Activated naive CD4-positive, alpha-beta T cell treated with anti-CD3 and anti-CD28 coated beads for 36 hours (primary cell): Measurements from ENCODE around the gene TMEM123. TPM values are rescaled to one million over a fixed set of nuclear protein-coding genes. Genes with fewer than 3 reads are reported as not detected.
A peak's percentile ranks its signal among the peaks of the same experiment; 100 is the strongest.
"Not testable (repeated sequence)": the region's sequence is repeated elsewhere in the genome, so short reads cannot be mapped to it uniquely, and the experiment has no call there.

ENCODE experiments used
- CTCF ChIA-PET: fragments of 350-600 bp; sonication (Branson Sonifier 250); formaldehyde crosslinking; loops from one replicate; lab custom pipeline; 2021; ENCODE audit warnings: antibody characterized with exemption; lab: Charles Lee
- DNase-seq: peaks from one replicate; pipeline ENCODE4 v3.0.0-alpha.2; 2020
- H3K27ac Mint-ChIP-seq: one replicate; pipeline ENCODE4 v1.8.0; 2021; ENCODE audit warnings: mild to moderate bottlenecking, mixed read lengths
- H3K27me3 Mint-ChIP-seq: one replicate; pipeline ENCODE4 v1.8.0; 2021; ENCODE audit warnings: low read depth, mixed read lengths
- H3K36me3 Mint-ChIP-seq: one replicate; pipeline ENCODE4 v1.8.0; 2021; ENCODE audit warnings: low read depth, mixed read lengths
- H3K4me1 Mint-ChIP-seq: one replicate; pipeline ENCODE4 v1.8.0; 2021; ENCODE audit warnings: low read depth, mixed read lengths
- H3K4me3 Mint-ChIP-seq: one replicate; pipeline ENCODE4 v1.8.0; 2021; ENCODE audit warnings: mild to moderate bottlenecking, moderate library complexity, mixed read lengths
- H3K9me3 Mint-ChIP-seq: one replicate; pipeline ENCODE4 v1.8.0; 2021; ENCODE audit warnings: mixed read lengths
- intact Hi-C: fragments of 100-400 bp; cut with micrococcal nuclease; formaldehyde crosslinking; loops from one replicate; pipeline ENCODE4 v1.15.1; 2023
- total RNA-seq, 2 experiments: library from RNA; stranded (reverse); gene quantifications; one replicate each; pipeline ENCODE4 v1.2.3, GENCODE V29; 2021

TMEM123 gene
- total RNA-seq, 2 experiments from 2014 or later = 232 to 255 TPM

DNA sequence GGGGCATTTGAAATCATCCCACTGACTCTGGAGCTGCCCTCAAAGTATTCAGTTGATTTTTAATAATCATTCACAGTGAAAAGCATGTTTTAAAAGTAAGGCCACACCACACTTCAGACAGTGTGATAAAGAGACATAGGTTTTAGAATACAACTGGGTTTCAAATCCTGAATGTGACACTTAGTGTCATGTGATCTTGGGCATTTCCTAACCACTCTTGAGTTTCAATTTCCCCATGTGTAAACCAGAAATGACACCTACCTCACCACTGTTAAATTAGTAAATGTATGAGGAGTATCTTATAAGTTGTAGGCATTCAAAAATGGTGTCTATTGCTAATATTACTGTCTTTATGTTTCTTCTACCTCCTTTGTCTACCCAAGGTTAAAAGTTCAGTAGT, 5.4 kb downstream of the TMEM123 start:
- CTCF ChIA-PET = interaction anchor here (0.7 to 6.8 kb wide), 4 partner anchors 17 to 162 kb away, joined by 3 to 58 read pairs (median 4); no protein-coding TSS in a partner anchor
- peaks cover 74% of the 10 kb centered on the region for H3K36me3 Mint-ChIP-seq
- H3K27me3 Mint-ChIP-seq = no peaks in the 10 kb centered on the region
- H3K4me3 Mint-ChIP-seq = peak overlapping the region; percentile 23
- intact Hi-C loops = loop anchor here (1.0 kb wide), 5 partner anchors 17 to 152 kb away; partner anchors contain the start of gene BIRC3
- H3K4me1 Mint-ChIP-seq = peaks cover 75% of the 10 kb centered on the region
- no peak for DNase-seq
- peaks cover 12% of the 10 kb centered on the region for H3K9me3 Mint-ChIP-seq
- peak overlapping the region; percentile 96 for H3K27ac Mint-ChIP-seq

GRCh38 chr11:102446606-102447005, 6.0 kb downstream of the TMEM123 start:
- Mint-ChIP-seq H3K27ac (no peak overlapping the region), H3K27me3 (no peaks in the 10 kb centered on the region), H3K4me1 (peaks cover 81% of the 10 kb centered on the region), H3K4me3 (no peak overlapping the region), H3K9me3 (peaks cover 12% of the 10 kb centered on the region), H3K36me3 (peaks cover 74% of the 10 kb centered on the region)
- no peak for DNase-seq
- CTCF ChIA-PET = interaction anchor here (0.7 to 6.8 kb wide), 3 partner anchors 44 to 162 kb away, joined by 3 to 58 read pairs (median 4); no protein-coding TSS in a partner anchor
- intact Hi-C loops = loop anchor here (1.0 kb wide), 5 partner anchors 16 to 153 kb away; partner anchors contain the start of gene BIRC3

GRCh38 chr11:102444693-102445092, 7.9 kb downstream of the TMEM123 start:
- DNase-seq, H3K4me3 Mint-ChIP-seq, H3K27ac Mint-ChIP-seq, H3K27me3 Mint-ChIP-seq, CTCF ChIA-PET, intact Hi-C loops: not testable (repeated sequence)
- peaks cover 12% of the 10 kb centered on the region for H3K9me3 Mint-ChIP-seq
- peaks cover 66% of the 10 kb centered on the region for H3K36me3 Mint-ChIP-seq
- peaks cover 91% of the 10 kb centered on the region for H3K4me1 Mint-ChIP-seq

- intact Hi-C loops, H3K27me3 Mint-ChIP-seq, DNase-seq, H3K4me3 Mint-ChIP-seq: not testable (repeated sequence)
- H3K9me3 Mint-ChIP-seq = peaks cover 12% of the 10 kb centered on the region
- peak overlapping the region; percentile 16 for H3K27ac Mint-ChIP-seq
- CTCF ChIA-PET = interaction anchor here (0.7 kb wide), 1 partner anchor 23 kb away, joined by 4 read pairs; no protein-coding TSS in a partner anchor
- H3K36me3 Mint-ChIP-seq = peaks cover 66% of the 10 kb centered on the region
- peaks cover 91% of the 10 kb centered on the region for H3K4me1 Mint-ChIP-seq
Observed at GRCh38 chr11:102444142-102444541, 8.4 kb downstream of the TMEM123 start.

GRCh38 chr11:102439063-102439363, 13.6 kb downstream of the TMEM123 start:
- Mint-ChIP-seq H3K4me1 (peaks cover 91% of the 10 kb centered on the region), H3K4me3 (peak overlapping the region; percentile 27), H3K27ac (peak overlapping the region; percentile 69), H3K36me3 (peaks cover 56% of the 10 kb centered on the region)
- not testable (repeated sequence) for H3K27me3 Mint-ChIP-seq, DNase-seq, H3K9me3 Mint-ChIP-seq
- CTCF ChIA-PET = interaction anchor here (0.8 to 1.7 kb wide), 4 partner anchors 16 to 55 kb away, joined by 3 to 5 read pairs (median 4); no protein-coding TSS in a partner anchor
- intact Hi-C loops = loop anchor here (1.0 kb wide), 1 partner anchor 9 kb away; no protein-coding TSS in a partner anchor

DNA sequence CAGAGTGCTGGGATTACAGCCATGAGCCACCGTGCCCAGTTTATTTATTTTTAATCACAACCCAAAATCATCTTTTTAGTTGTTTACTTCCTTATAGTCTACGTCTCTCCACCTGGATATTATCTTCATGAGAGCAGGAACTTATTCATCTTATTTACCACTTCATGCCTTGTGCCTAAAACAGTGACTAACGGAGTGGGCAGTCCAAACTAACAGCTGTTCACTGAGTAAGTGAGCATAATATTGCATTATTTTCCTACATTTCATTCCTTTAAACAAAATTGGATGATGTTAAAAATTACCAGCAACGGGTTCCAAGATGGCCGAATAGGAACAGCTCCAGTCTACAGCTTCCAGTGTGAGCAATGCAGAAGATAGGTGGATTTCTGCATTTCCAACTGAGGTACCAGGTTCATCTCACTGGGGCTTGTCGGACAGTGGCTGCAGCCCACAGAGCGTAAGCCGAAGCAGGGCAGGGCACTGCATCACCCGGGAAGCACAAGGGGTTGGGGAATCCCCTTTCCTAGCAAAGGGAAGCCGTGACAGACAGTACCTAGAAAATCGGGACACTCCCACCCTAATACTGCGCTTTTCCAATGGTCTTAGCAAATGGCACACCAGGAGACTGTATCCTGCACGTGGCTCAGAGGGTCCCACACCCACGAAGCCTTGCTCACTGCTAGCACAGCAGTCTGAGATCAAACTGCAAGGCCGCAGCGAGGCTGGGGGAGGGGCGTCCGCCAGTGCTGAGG, 14.1 kb downstream of the TMEM123 start:
- peak overlapping the region; percentile 27 for H3K4me3 Mint-ChIP-seq
- peaks cover 8% of the 10 kb centered on the region for H3K9me3 Mint-ChIP-seq
- CTCF ChIA-PET = interaction anchor here (0.6 to 1.7 kb wide), 4 partner anchors 16 to 97 kb away, joined by 3 to 5 read pairs (median 4); no protein-coding TSS in a partner anchor
- H3K4me1 Mint-ChIP-seq = peaks cover 91% of the 10 kb centered on the region
- H3K27ac Mint-ChIP-seq = peak overlapping the region; percentile 69
- intact Hi-C loops = loop anchor here (1.0 kb wide), 1 partner anchor 8 kb away; no protein-coding TSS in a partner anchor
- H3K36me3 Mint-ChIP-seq = peaks cover 55% of the 10 kb centered on the region
- no peaks in the 10 kb centered on the region for H3K27me3 Mint-ChIP-seq
- peak; percentile 47 for DNase-seq

GRCh38 chr11:102437727-102438126, 14.8 kb downstream of the TMEM123 start:
- peaks cover 87% of the 10 kb centered on the region for H3K4me1 Mint-ChIP-seq
- no peak overlapping the region for H3K27ac Mint-ChIP-seq
- no peaks in the 10 kb centered on the region for H3K27me3 Mint-ChIP-seq
- intact Hi-C loops = no loop called here
- peaks cover 56% of the 10 kb centered on the region for H3K36me3 Mint-ChIP-seq
- peaks cover 16% of the 10 kb centered on the region for H3K9me3 Mint-ChIP-seq
- no peak overlapping the region for H3K4me3 Mint-ChIP-seq
- DNase-seq = no peak
- CTCF ChIA-PET = interaction anchor here (1.6 to 1.7 kb wide), 3 partner anchors 15 to 54 kb away, joined by 3 to 5 read pairs (median 4); no protein-coding TSS in a partner anchor

- no peak overlapping the region for H3K4me3 Mint-ChIP-seq
- H3K36me3 Mint-ChIP-seq = peaks cover 58% of the 10 kb centered on the region
- intact Hi-C loops = no loop called here
- CTCF ChIA-PET = no interaction called here
- no peak for DNase-seq
- peak overlapping the region; percentile 17 for H3K27ac Mint-ChIP-seq
- no peaks in the 10 kb centered on the region for H3K27me3 Mint-ChIP-seq
- peaks cover 84% of the 10 kb centered on the region for H3K4me1 Mint-ChIP-seq
- peaks cover 23% of the 10 kb centered on the region for H3K9me3 Mint-ChIP-seq
Observed at GRCh38 chr11:102436976-102437375, 15.6 kb downstream of the TMEM123 start.

- Mint-ChIP-seq H3K9me3 (peaks cover 28% of the 10 kb centered on the region), H3K4me3 (no peak overlapping the region), H3K27me3 (no peaks in the 10 kb centered on the region), H3K27ac (peak overlapping the region; percentile 17), H3K4me1 (peaks cover 84% of the 10 kb centered on the region), H3K36me3 (peaks cover 60% of the 10 kb centered on the region)
- CTCF ChIA-PET = no interaction called here
- no peak for DNase-seq
- intact Hi-C loops = no loop called here
Observed at GRCh38 chr11:102436561-102436960, 16.0 kb downstream of the TMEM123 start.

- CTCF ChIA-PET = interaction anchor here (0.6 to 1.5 kb wide), 2 partner anchors 40 to 68 kb away, joined by 3 to 4 read pairs; no protein-coding TSS in a partner anchor
- peak overlapping the region; percentile 62 for H3K27ac Mint-ChIP-seq
- H3K9me3 Mint-ChIP-seq = peaks cover 30% of the 10 kb centered on the region
- H3K27me3 Mint-ChIP-seq = no peaks in the 10 kb centered on the region
- peaks cover 65% of the 10 kb centered on the region for H3K36me3 Mint-ChIP-seq
- intact Hi-C loops = no loop called here
- H3K4me1 Mint-ChIP-seq = peaks cover 82% of the 10 kb centered on the region
- no peak overlapping the region for H3K4me3 Mint-ChIP-seq
- DNase-seq = no peak
Observed at GRCh38 chr11:102435688-102436087, 16.9 kb downstream of the TMEM123 start.

- H3K27me3 Mint-ChIP-seq, intact Hi-C loops, H3K4me3 Mint-ChIP-seq: not testable (repeated sequence)
- Mint-ChIP-seq H3K36me3 (peaks cover 76% of the 10 kb centered on the region), H3K27ac (peak overlapping the region; percentile 44), H3K4me1 (peaks cover 83% of the 10 kb centered on the region), H3K9me3 (peaks cover 30% of the 10 kb centered on the region)
- CTCF ChIA-PET = interaction anchor here (1.3 kb wide), 1 partner anchor 27 kb away, joined by 3 read pairs; no protein-coding TSS in a partner anchor
- peak; percentile 48 for DNase-seq
Observed at GRCh38 chr11:102433571-102433970, 19.0 kb downstream of the TMEM123 start.

DNA sequence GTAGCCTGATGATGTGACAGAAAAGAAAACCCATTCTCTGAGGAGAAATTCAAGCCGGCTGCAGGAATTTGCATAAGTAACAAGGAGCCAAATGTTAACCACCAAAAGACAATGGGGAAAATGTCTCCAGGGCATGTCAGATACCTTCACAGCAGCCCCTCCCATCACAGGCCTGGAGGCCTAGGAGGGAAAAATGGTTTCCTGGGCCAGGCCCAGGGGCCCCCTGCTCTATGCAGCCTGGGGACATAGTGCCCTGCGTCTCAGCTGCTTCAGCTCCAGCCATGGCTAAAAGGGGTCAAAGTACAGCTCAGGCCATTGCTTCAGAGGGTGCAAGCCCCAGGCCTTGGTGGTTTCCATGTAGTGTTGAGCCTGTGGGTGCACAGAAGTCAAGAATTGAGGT, 20.0 kb downstream of the TMEM123 start:
- intact Hi-C loops, DNase-seq, H3K27ac Mint-ChIP-seq, H3K4me3 Mint-ChIP-seq, H3K27me3 Mint-ChIP-seq: not testable (repeated sequence)
- H3K9me3 Mint-ChIP-seq = peaks cover 30% of the 10 kb centered on the region
- H3K36me3 Mint-ChIP-seq = peaks cover 71% of the 10 kb centered on the region
- CTCF ChIA-PET = interaction anchor here (0.6 to 1.3 kb wide), 2 partner anchors 26 to 90 kb away, joined by 3 to 4 read pairs; no protein-coding TSS in a partner anchor
- H3K4me1 Mint-ChIP-seq = peaks cover 77% of the 10 kb centered on the region
